Measurements from ENCODE around the gene HLA-A.

The HLA-A gene

DNA sequence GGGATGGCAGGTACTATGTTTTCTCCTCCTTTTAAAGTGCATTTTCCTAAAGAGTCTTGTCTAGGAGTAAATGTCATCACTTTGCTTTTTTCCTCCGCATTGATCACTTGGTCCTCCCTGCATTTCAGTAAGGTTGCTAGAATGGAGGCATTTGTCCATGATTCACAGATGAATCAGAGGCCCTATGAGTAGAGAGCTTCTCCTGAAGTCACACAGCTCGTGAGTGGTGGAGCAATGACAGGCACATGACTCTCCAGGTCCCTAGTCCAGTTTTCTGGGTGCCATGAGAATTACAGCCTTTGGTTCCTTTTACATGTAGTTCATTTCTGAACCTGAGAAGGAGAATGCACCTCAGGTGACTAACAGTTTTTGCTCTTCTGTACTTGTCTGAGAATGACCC is 50.5 kb downstream of the HLA-A start:
- no peak for DNase-seq

DNA sequence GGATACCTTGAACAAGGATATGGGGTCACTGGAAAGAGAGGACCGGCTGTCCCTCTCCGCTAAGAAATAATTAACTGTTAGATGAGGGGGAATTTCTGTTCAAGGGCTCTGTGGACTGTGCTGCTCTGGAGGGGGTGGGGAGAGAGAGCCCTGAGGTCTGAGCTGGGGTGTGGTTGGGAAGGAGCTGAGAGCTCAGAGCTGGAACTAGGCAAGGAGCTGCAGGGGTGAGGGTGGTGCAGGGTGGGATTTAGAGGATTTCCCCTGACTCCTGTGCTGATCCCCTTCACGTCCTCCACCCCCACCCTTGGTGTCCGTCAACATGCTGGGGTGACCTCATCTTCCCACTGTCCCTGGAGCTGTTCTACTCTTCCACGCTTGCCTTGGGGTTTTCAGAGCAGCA is 52.5 kb downstream of the HLA-A start:
- no peak for DNase-seq

DNA sequence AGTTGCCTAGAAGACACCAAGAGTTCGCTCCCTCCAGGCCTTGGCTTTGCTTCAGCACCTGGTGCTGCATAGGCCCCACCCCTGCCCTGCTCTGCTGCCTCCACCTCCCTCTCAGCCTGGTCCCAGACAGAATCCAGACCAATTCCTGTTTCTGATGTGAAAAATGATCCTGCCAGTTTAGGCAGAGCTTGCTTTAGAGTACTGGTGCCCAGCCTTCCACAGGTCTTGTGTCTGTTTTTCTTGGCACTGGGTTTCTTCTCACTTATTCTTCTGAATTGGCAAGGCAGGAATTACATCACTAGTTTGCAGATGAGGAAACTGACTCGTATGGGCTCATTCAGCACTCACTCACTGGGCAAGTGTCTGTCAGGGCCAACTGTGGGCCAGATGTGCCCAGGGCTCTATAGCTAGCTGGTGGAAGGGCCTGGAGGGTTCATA is 53.0 kb downstream of the HLA-A start:
- peak in 1 of 2 experiments; percentile 36 for DNase-seq
